IMR-90 (cell line): Measurements from ENCODE around the gene OSBPL3. TPM values are rescaled to one million over a fixed set of nuclear protein-coding genes. Genes with fewer than 3 reads are reported as not detected.

Source experiments
- ATAC-seq: fragments of 200-7000 bp; cut with Tn5 transposase; 2 replicates; pipeline ENCODE4 v1.9.1; 2020; ENCODE audit warnings: low read depth, mild to moderate bottlenecking, moderate library complexity
- BruUV-seq: library from RNA; stranded (reverse); fragments of 400-500 nt; replicated peaks from 2 replicates; lab custom pipeline; 2021; lab: Mats Ljungman, UMichigan
- CTCF ChIA-PET: fragments of 300-600 bp; formaldehyde crosslinking; extraction: SDS; loops from one replicate; lab custom pipeline; 2021; ENCODE audit warnings: antibody characterized with exemption; lab: Yijun Ruan, JAX
- POLR2A ChIA-PET: fragments of 300-600 bp; sonication (Branson Sonifier 250); formaldehyde crosslinking; loops from one replicate; lab custom pipeline; 2022; ENCODE audit warnings: antibody characterized with exemption; ENCODE audit not compliant: unreplicated experiment; lab: Charles Lee
- DNase-seq: peaks from one replicate; pipeline ENCODE4 v3.0.0; 2013
- H2AFZ ChIP-seq: replicated peaks from 2 replicates; pipeline ENCODE3; 2013; ENCODE audit warnings: low read length, mild to moderate bottlenecking; ENCODE audit not compliant: poor library complexity
- H2AK5ac ChIP-seq: 2 replicates; pipeline ENCODE4 v1.6.1; 2013; ENCODE audit warnings: low read depth, low read length, inconsistent platforms
- H2AK9ac ChIP-seq: replicated peaks from 2 replicates; pipeline ENCODE3; 2013; ENCODE audit warnings: mild to moderate bottlenecking, low read depth, low read length, moderate library complexity; ENCODE audit not compliant: poor library complexity
- H2BK120ac ChIP-seq: 2 replicates; pipeline ENCODE4 v1.6.1; 2013; ENCODE audit warnings: low read depth, low read length, inconsistent platforms
- H2BK15ac ChIP-seq: 3 replicates; pipeline ENCODE4 v1.6.1; 2013; ENCODE audit warnings: low read depth, low read length, inconsistent platforms
- H2BK20ac ChIP-seq: 2 replicates; pipeline ENCODE4 v1.6.1; 2013; ENCODE audit warnings: low read depth, mild to moderate bottlenecking, inconsistent platforms, low read length, moderate library complexity
- H2BK5ac ChIP-seq: 2 replicates; pipeline ENCODE4 v1.6.1; 2013; ENCODE audit warnings: mild to moderate bottlenecking, low read depth, low read length, inconsistent platforms; ENCODE audit not compliant: poor library complexity, severe bottlenecking
- H3K14ac ChIP-seq: replicated peaks from 2 replicates; pipeline ENCODE4 v1.6.1; 2013; ENCODE audit warnings: low read depth, low read length, inconsistent platforms
- H3K18ac ChIP-seq: 2 replicates; pipeline ENCODE4 v1.6.1; 2013; ENCODE audit warnings: low read depth, low read length, control low read depth
- H3K23ac ChIP-seq: 2 replicates; pipeline ENCODE4 v1.6.1; 2013; ENCODE audit warnings: low read depth, low read length, inconsistent platforms
- H3K27ac ChIP-seq: 2 replicates; pipeline ENCODE4 v1.5.1; 2013; ENCODE audit warnings: mild to moderate bottlenecking, control low read depth, low read length; ENCODE audit not compliant: insufficient read depth
- H3K27me3 ChIP-seq: 2 replicates; pipeline ENCODE4 v1.6.1; 2013; ENCODE audit warnings: low read length; ENCODE audit not compliant: control insufficient read depth, insufficient read depth
- H3K36me3 ChIP-seq: 2 replicates; pipeline ENCODE4 v1.6.1; 2013; ENCODE audit warnings: low read length, mixed read lengths; ENCODE audit not compliant: control insufficient read depth, insufficient read depth
- H3K4ac ChIP-seq: 2 replicates; pipeline ENCODE4 v1.6.1; 2013; ENCODE audit warnings: low read depth, low read length, inconsistent platforms
- H3K4me1 ChIP-seq: 2 replicates; pipeline ENCODE4 v1.6.1; 2013; ENCODE audit warnings: low read length, mixed read lengths; ENCODE audit not compliant: control insufficient read depth, insufficient read depth
- H3K4me2 ChIP-seq: 2 replicates; pipeline ENCODE4 v1.6.1; 2013; ENCODE audit warnings: low read depth, mild to moderate bottlenecking, control low read depth, low read length, moderate library complexity
- H3K4me3 ChIP-seq: 2 replicates; pipeline ENCODE4 v1.5.1; 2013; ENCODE audit warnings: low read depth, mild to moderate bottlenecking, control low read depth, low read length, moderate library complexity; ENCODE audit not compliant: insufficient read depth
- H3K56ac ChIP-seq: 2 replicates; pipeline ENCODE4 v1.6.1; 2013; ENCODE audit warnings: low read length, inconsistent platforms; ENCODE audit not compliant: insufficient read depth; ENCODE audit errors: extremely low read depth
- H3K79me1 ChIP-seq, 2 experiments: 2 replicates each; pipeline ENCODE4 v1.6.1; 2013; ENCODE audit warnings: low read length in 2 of 2, inconsistent platforms in 1 of 2, low read depth in 1 of 2
- H3K9ac ChIP-seq: 2 replicates; pipeline ENCODE4 v1.6.1; 2013; ENCODE audit warnings: low read depth, low read length, control low read depth
- H3K9me1 ChIP-seq: 2 replicates; pipeline ENCODE4 v1.6.1; 2013; ENCODE audit warnings: low read length, inconsistent platforms; ENCODE audit not compliant: insufficient read depth
- H3K9me3 ChIP-seq: 2 replicates; pipeline ENCODE4 v1.6.1; 2013; ENCODE audit warnings: low read length; ENCODE audit not compliant: control insufficient read depth, insufficient read depth
- H4K20me1 ChIP-seq: 2 replicates; pipeline ENCODE4 v1.6.1; 2013; ENCODE audit warnings: low read length, inconsistent platforms; ENCODE audit not compliant: insufficient read depth
- H4K5ac ChIP-seq: 2 replicates; pipeline ENCODE4 v1.6.1; 2013; ENCODE audit warnings: mild to moderate bottlenecking, low read depth, low read length, control low read depth
- H4K8ac ChIP-seq, 2 experiments: 2 replicates each; pipeline ENCODE4 v1.6.1; 2013; ENCODE audit warnings: low read depth in 2 of 2, low read length in 2 of 2, control low read depth in 1 of 2, inconsistent platforms in 1 of 2
- H4K91ac ChIP-seq: 2 replicates; pipeline ENCODE4 v1.6.1; 2013; ENCODE audit warnings: low read depth, low read length, inconsistent platforms; ENCODE audit not compliant: insufficient read depth
- BHLHE40 ChIP-seq: fragments of 150-350 bp; IDR thresholded peaks from 2 replicates; pipeline ENCODE4 v1.6.1; 2016; ENCODE audit warnings: mild to moderate bottlenecking, low read depth, low read length
- CHD1 ChIP-seq: IDR thresholded peaks from 2 replicates; pipeline ENCODE4 v1.6.1; 2012; ENCODE audit warnings: low read depth, low read length, improper control_type of control experiment
- ELK1 ChIP-seq: fragments of 150-350 bp; IDR thresholded peaks from 2 replicates; pipeline ENCODE4 v1.6.1; 2016; ENCODE audit warnings: low read depth, mild to moderate bottlenecking, low read length, moderate library complexity, borderline replicate concordance
- FOS ChIP-seq: fragments of 150-350 bp; IDR thresholded peaks from 2 replicates; pipeline ENCODE4 v1.6.1; 2016; ENCODE audit warnings: low read depth, low read length
- MAFK ChIP-seq: IDR thresholded peaks from 2 replicates; pipeline ENCODE4 v1.6.1; 2012; ENCODE audit warnings: low read depth, low read length, improper control_type of control experiment
- MAZ ChIP-seq: IDR thresholded peaks from 2 replicates; pipeline ENCODE4 v1.6.1; 2012; ENCODE audit warnings: low read depth, mild to moderate bottlenecking, low read length, improper control_type of control experiment, moderate library complexity, borderline replicate concordance
- NFE2L2 ChIP-seq: fragments of 150-350 bp; IDR thresholded peaks from 2 replicates; pipeline ENCODE4 v1.6.1; 2016; ENCODE audit warnings: low read depth, mild to moderate bottlenecking, low read length
- POLR2A ChIP-seq: IDR thresholded peaks from 2 replicates; pipeline ENCODE4 v1.6.1; 2012; ENCODE audit warnings: mild to moderate bottlenecking, low read depth, low read length
- RAD21 ChIP-seq: IDR thresholded peaks from 2 replicates; pipeline ENCODE4 v1.6.1; 2012; ENCODE audit warnings: low read length, improper control_type of control experiment
- RCOR1 ChIP-seq: IDR thresholded peaks from 2 replicates; pipeline ENCODE4 v1.6.1; 2012; ENCODE audit warnings: mild to moderate bottlenecking, low read length, improper control_type of control experiment; ENCODE audit not compliant: insufficient replicate concordance
- RFX5 ChIP-seq: IDR thresholded peaks from 2 replicates; pipeline ENCODE4 v1.8.0; 2012; ENCODE audit warnings: low read depth, mild to moderate bottlenecking, low read length, moderate library complexity
- SMC3 ChIP-seq: fragments of 150-350 bp; IDR thresholded peaks from 2 replicates; pipeline ENCODE4 v1.6.1; 2016; ENCODE audit warnings: low read depth, mild to moderate bottlenecking, antibody characterized with exemption, low read length, moderate library complexity
- WGBS, 2 experiments: methylation state at CpG; one replicate each; pipeline versions ENCODE4 v1.1.5 to v1.1.7; 2013; ENCODE audit warnings: missing lambda C conversion rate in 2 of 2; ENCODE audit not compliant: insufficient read length in 1 of 2; ENCODE audit errors: extremely low coverage in 2 of 2; 5-methylcytosine and 5-hydroxymethylcytosine counted together
- dilution Hi-C: fragments of 300-500 bp; cut with HindIII; formaldehyde crosslinking; loops from one replicate; pipeline ENCODE4 v1.14.3; 2018; ENCODE audit warnings: low sequenced_read_pairs; ENCODE audit not compliant: unreplicated experiment
- in situ Hi-C: fragments of 300-500 bp; cut with MboI; formaldehyde crosslinking; loops from 3 replicates; pipeline ENCODE4 v1.14.3; 2019; ENCODE audit warnings: low sequenced_read_pairs, inconsistent platforms, mixed read lengths
- intact Hi-C: fragments of 100-400 bp; cut with micrococcal nuclease; formaldehyde crosslinking; loops from 2 replicates; pipeline ENCODE4 v1.10.0; 2022
- polyA plus RNA-seq, 3 experiments: library from polyadenylated mRNA; depleted of rRNA; stranded (reverse); fragments of >200 nt; gene quantifications; 2 replicates each; pipeline ENCODE4 v1.2.3, GENCODE V29; 2012; ENCODE audit warnings: low replicate concordance in 1 of 3
- total RNA-seq: library from RNA; depleted of rRNA; stranded (reverse); fragments of >200 nt; gene quantifications from 2 replicates; pipeline ENCODE4 v1.2.3, GENCODE V29; 2012

The OSBPL3 gene
- total and polyA plus RNA-seq, 2 of the 4 experiments (the other 2 are of a cell fraction) = 18.0 to 29.9 TPM

- POLR2A ChIA-PET = no interaction called here
- intact Hi-C loops (no loop called here), dilution Hi-C loops (no loop called here), in situ Hi-C loops (no loop called here)
- Histone ChIP-seq H3K56ac (no peak overlapping the region), H4K20me1 (peaks cover 6% of the 10 kb centered on the region; the same call in 1 of the 2 replicates), H3K4me2 (no peak overlapping the region), H3K4ac (no peak overlapping the region), H4K91ac (no peak overlapping the region), H3K4me1 (peaks cover 9% of the 10 kb centered on the region), H2BK120ac (no peak overlapping the region), H3K9me1 (peaks cover 11% of the 10 kb centered on the region), H2AFZ (no peak overlapping the region), H3K9ac (no peak overlapping the region), H2BK20ac (no peak overlapping the region), H3K27ac (no peak overlapping the region), H3K79me1 (peaks cover 73 to 87% of the 10 kb centered on the region in 2 experiments), H3K18ac (no peak overlapping the region), H2AK9ac (no peak overlapping the region), H3K9me3 (no peaks in the 10 kb centered on the region), H3K14ac (no peak overlapping the region), H3K36me3 (no peaks in the 10 kb centered on the region), H3K23ac (no peak overlapping the region), H3K4me3 (no peak overlapping the region), H2BK15ac (no peak overlapping the region), H4K8ac (no peak overlapping the region), H4K5ac (no peak overlapping the region), H3K27me3 (no peaks in the 10 kb centered on the region), H2AK5ac (no peak overlapping the region), H2BK5ac (no peak overlapping the region)
- TF ChIP-seq MAZ (no peak), POLR2A (no peak), MAFK (no peak), SMC3 (no peak), BHLHE40 (no peak), FOS (no peak), RCOR1 (no peak), NFE2L2 (no peak), RAD21 (no peak), RFX5 (no peak), CHD1 (no peak), ELK1 (no peak)
- CTCF ChIA-PET = interaction anchor here (1.0 kb wide), 1 partner anchor 159 kb away, joined by 3 read pairs; no protein-coding TSS in a partner anchor
- BruUV-seq = no TSS peak
- DNase-seq (no peak), ATAC-seq (no peak)
- WGBS, 2 experiments = no CpG with 5 or more reads among the region's 4 CpGs
Observed at GRCh38 chr7:24910551-24911212, 69.3 kb downstream of the OSBPL3 start.
